ENCODE data around the gene C20orf96. TPM values are rescaled to one million over a fixed set of nuclear protein-coding genes. Genes with fewer than 3 reads are reported as not detected.
A peak's percentile ranks its signal among the peaks of the same experiment; 100 is the strongest.
"Not testable (repeated sequence)": the region's sequence is repeated elsewhere in the genome, so short reads cannot be mapped to it uniquely, and the experiment has no call there.

Gene C20orf96
- total RNA-seq, 1 donor from 2014 or later = 1.4 TPM

DNA sequence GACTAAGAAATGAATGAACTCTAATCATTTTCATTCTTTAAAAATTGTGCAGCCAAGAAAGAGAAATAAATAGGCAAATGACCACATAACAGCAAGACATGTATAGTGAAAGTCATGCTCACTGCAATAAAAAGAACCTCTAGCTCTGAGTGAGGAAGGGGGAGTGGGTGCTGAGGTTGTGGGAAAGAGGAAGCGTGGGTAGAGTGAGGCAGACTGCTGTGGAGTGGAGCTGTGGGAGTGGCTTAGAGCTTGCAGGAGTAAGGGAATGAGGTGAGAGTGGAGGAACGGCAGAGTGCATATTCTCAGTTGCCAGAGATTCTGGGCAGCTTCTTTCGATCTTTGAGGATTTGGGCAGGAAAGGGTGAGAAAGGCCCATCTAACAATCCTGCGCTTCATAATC, 53.1 kb downstream of the C20orf96 start:
- no peak for DNase-seq (ENCODE audit: low read depth in 2 of 2)

DNA sequence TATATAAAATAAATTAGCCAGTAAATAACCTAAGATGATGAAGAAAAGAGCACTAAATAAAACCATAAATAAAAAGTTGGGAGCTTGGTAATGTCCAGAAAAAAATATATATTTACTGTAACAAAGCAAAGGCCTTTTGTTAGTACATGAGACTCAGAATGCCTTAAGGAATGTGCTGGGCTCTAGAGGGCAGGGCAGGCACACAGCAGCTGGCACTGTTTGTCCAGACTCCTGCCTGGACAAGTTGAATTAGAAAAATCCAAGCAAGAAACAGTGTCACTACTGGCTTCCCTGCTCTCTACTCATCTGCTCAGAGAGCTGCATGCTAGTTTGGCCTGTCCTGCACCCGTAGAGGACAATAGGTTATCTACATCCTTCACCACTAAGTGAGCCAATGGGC, 54.7 kb downstream of the C20orf96 start:
- peak; percentile 2 to 28 for DNase-seq (ENCODE audit: low read depth in 2 of 2)

DNA sequence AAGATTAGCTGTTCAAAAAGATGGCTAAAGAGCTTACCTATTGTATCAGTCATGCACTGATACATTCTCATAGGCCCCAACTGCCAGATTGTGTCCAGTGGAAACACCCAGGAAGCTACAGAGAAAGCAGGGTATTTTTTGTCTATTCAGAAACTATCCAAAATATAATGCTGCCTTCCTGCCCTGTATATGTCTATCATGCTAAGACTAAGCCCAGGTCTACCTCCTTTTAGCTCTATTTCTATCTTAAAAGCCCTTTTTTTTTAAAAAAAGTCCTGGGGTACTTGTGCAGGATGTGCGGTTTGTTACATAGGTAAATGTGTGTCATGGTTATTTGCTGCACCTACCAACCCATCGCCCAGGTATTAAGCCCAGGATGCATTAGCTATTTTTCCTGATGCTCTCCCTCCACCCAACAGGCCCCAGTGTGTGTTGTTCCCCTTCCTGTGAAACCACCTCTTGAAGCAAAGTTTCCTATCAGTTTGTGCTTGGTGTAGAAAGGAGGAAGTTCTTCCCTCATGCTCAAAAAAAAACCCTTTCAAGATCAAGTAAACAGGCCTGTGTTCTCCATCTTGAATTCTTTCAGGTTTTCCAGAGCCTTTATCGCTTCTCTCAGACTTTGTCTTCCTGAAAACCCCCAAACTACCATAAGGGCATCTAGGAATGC, 63.0 kb downstream of the C20orf96 start:
- DNase-seq (ENCODE audit: low read depth in 2 of 2) = no peak

DNA sequence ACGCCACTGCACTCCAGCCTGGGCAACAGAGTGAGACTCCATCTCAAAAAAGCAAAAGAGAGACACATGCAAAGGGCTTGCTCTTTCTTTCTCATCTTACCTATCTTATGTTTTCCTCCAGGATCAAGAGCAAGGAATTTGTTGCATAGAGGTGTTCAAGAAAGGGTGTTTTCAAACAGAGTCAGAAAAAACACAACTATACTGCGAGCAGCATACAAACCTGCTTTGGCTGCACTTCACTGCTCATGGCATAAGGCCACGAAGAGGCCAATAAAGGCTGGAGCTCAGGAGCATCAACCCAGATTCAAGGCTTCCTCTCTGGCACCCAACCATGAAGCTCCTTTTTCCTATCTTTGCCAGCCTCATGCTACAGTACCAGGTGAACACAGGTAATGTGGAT, 63.6 kb downstream of the C20orf96 start, which contains the start of gene DEFB129:
DEFB129 (plus strand) TSS at position 301 of the 400 bp plus-strand sequence; CDS start at position 332, 31 bp downstream.
- no peak for DNase-seq (ENCODE audit: low read depth in 2 of 2)

DNA sequence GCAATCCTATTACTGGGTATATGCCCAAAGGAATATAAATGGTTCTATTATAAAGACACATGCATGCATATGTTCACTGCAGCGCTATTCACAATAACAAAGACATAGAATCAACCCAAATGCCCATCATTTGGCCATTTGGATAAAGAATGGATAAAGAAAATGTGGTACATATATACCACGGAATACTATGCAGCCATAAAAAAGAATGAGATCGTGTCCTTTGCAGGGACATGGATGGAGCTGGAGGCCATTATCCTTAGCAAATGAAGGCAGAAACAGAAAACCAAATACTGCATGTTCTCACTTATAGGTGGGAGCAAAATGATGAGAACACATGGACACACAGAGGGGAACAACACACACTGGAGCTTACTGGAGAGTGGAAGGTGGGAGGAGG, 64.7 kb downstream of the C20orf96 start:
- not testable (repeated sequence) for DNase-seq (ENCODE audit: low read depth in 2 of 2)

DNA sequence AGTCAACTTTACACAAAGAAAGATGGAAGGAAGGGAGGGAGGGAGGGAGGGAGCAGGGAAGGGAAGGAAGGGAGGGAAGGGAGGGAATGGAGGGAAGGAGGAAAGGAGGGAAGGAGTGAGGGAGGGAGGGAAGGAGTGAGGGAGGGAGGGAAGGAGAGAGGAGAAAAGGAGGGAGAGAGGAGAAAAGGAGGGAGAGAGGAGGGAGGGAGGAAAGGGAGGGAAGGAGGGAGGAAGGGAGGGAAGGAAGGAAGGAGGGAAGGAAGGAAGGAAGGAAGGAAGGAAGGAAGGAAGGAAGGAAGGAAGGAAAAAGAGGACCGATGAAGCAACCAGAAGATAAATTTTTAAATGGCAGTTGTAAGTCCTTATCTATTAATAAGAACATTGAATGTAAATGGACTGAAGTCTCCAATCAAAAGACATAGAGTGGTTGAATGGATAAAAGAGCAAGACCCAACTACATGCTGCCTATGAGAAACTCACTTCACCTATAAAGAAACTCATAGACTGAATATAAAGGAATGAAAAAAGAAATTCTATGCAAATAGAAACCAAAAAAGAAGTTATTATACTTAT, 69.2 kb downstream of the C20orf96 start:
- DNase-seq (ENCODE audit: low read depth in 2 of 2) = no peak

Other genes with a start within 250 kb of the C20orf96 start
- not detected in 2 replicates for gene DEFB125, start 203.1 kb downstream of the C20orf96 start, total RNA-seq
- gene DEFB126, start 148.2 kb downstream of the C20orf96 start, total RNA-seq = not detected in 2 replicates
- gene DEFB127, start 133.3 kb downstream of the C20orf96 start, total RNA-seq = not detected in 2 replicates
- not detected in 2 replicates for gene DEFB128, start 101.0 kb downstream of the C20orf96 start, total RNA-seq
- gene DEFB129, start 63.5 kb downstream of the C20orf96 start, total RNA-seq = not detected in 2 replicates
- gene DEFB132, start 33.0 kb downstream of the C20orf96 start, total RNA-seq = not detected in 2 replicates
- 12.9 and 19.0 TPM in 2 replicates for gene ZCCHC3, start 6.8 kb upstream of the C20orf96 start, total RNA-seq
- 2.2 and 2.8 TPM in 2 replicates for gene SOX12, start 34.8 kb upstream of the C20orf96 start, total RNA-seq
- gene NRSN2, start 56.4 kb upstream of the C20orf96 start, total RNA-seq = 9.7 and 9.8 TPM in 2 replicates
- 26.6 and 36.1 TPM in 2 replicates for gene TRIB3, start 90.0 kb upstream of the C20orf96 start, total RNA-seq
- gene RBCK1, start 117.5 kb upstream of the C20orf96 start, total RNA-seq = 46.4 and 76.6 TPM in 2 replicates
- 12.6 and 16.9 TPM in 2 replicates for gene TBC1D20, start 171.8 kb upstream of the C20orf96 start, total RNA-seq